Activated T-cell treated with anti-CD3 and anti-CD28 coated beads for 48 hours (primary cell): ENCODE measurements around the gene RALGPS1.
"Not testable (repeated sequence)": the region's sequence is repeated elsewhere in the genome, so short reads cannot be mapped to it uniquely, and the experiment has no call there.

Source experiments
- DNase-seq: peaks from one replicate; pipeline ENCODE4 v3.0.0-alpha.2; 2020; ENCODE audit warnings: low read depth

The RALGPS1 gene

GRCh38 chr9:127139071-127139731 is 224.6 kb downstream of the RALGPS1 start:
- DNase-seq, result no peak

- no peak for DNase-seq
Observed at GRCh38 chr9:127139775-127140174, 225.2 kb downstream of the RALGPS1 start.

GRCh38 chr9:127140181-127140580 is 225.6 kb downstream of the RALGPS1 start:
- no peak for DNase-seq

DNA sequence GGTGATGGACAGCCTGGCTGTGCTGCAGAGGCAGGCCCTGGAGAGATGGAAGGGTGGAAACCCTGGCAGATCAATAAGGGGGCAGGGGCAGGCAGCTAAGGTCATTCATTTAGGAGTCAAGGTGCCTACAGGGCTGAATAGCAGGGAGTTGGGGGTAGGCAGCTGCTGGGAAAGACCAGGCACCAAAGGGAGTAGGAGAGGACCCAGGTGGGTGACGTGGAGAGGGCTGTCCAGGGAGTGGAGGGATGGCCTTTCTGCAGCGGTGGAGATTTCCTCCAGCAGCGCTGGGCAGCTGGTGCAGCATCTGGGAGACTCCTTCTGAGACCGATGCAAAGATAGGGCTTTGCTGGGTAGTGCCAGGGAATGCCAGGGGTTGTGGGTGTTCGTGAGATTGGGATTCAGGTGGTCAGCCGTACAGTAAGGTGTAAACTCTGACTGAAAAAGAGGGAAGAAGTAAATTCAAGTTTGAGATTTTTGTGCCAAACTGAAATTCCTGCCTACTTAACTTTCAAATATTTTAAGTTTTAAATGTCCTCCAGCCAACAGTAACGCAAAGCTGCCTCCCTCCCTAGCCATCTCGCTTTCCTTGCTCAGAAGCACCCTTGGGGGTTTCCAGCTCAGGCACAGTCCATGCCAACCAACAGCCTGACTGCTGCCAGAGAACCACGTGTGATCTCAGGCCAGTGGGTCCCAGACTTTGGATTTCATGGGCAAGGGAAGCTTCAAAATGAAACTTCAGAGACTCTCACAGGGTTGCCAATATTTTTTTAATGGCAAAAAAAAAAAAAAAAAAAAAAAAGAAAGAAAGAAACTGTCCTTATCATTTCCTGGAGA is 226.5 kb downstream of the RALGPS1 start:
- no peak for DNase-seq

- DNase-seq, result no peak
Observed at GRCh38 chr9:127142291-127142690, 227.7 kb downstream of the RALGPS1 start.

DNA sequence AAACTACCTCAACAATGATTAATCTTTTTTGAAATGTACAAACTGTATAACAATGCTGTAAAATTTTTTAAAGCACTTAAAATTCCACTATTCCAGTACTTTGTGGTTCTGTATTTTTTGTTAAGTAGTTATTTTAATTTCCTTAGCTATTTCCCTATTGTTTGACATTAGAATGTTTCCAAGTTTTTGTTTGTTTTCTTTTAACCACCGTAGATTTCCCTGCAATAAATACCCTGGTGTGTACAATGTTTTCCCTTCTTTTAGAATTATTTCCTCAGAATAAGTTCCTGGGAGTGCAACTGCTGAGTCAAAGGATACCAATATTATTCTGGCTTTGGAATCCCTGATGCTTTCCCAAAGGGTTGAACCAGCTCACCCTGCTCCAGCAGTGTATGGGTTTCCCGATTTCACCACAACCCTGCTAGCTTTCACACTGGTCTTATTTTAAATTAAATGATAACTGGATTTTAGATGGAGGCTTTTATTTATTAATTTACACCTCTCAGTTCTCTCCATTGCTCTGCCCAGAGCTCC is 228.4 kb downstream of the RALGPS1 start:
- no peak for DNase-seq

DNA sequence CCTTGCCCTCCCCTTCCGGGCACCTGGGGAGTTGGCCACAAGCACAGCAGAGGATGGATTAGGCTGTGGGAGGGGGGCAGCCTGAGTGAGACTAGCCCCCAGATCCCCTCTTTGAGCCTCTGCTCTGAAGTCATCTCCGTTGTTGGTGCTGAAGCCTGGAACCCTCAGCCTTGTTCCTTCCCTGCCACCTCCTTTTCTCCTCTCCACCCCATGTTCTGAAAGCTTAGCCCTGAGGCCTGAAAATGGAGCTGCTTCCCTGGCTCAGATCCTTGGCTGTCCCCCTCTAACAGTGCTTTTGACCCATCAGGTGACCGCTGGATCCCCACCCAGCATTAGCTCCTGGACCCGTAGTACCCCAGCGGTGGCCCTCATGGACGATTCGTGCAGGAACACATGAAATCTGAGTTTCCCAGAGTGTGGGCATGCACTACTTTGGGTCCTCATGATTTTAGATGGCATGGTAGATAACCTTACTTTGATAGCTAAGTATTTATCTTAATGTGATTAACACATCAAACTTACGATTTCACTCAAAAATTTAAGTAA is 229.4 kb downstream of the RALGPS1 start:
- DNase-seq, result no peak

DNA sequence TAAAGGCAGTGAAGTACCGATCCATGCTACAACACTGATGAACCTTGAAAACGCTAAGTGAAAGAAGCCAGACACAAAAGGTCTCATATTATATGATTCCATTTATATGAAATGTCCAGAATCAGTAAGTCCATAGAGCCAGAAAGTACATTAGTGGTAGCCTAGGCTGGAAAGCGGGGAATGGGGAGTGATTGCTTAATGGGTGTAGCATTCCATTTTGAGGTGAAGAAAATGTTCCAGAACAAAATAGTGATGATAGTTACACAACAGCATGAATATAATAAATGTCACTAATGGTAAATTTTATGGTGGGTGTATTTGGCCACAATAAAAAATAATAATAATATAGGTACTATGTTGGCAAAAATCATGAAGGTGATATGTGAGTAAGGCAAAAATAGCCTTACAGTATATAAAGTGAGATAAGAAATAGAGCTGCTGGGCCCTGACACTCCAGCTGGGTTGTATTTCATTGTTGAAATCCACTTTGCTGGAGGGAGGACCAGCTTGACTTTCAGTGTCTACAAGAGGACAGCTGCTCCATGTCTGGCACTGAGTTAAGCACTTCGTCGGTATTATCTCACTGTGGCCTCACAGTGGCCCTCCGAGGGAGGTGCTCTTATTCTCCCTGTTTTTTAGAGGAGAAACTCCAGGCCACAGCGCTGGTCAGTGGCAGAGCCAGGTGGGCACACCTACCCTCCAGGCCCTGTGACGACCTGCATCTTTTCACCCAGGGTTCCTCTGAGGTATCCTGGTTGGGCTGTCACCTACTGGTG is 230.3 kb downstream of the RALGPS1 start:
- no peak for DNase-seq

DNA sequence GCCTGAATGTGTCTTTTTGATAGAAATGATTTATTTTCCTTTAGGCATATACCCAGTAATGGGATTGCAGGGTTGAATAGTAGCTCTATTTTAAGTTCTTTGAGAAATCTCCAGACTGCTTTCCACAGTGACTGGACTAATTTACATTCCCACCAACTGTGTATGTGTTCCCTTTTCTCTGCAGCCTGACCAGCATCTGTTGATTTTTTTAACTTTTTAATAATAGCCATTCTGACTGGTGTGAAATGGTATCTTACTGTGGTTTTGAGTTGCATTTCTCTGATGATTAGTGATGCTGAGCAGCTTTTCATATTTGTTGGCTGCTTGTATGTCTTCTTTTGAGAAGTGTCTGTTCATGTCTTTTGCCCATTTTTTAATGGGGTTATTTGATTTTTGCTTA is 232.3 kb downstream of the RALGPS1 start:
- not testable (repeated sequence) for DNase-seq

GRCh38 chr9:127147251-127147650 is 232.7 kb downstream of the RALGPS1 start:
- DNase-seq, result no peak

DNA sequence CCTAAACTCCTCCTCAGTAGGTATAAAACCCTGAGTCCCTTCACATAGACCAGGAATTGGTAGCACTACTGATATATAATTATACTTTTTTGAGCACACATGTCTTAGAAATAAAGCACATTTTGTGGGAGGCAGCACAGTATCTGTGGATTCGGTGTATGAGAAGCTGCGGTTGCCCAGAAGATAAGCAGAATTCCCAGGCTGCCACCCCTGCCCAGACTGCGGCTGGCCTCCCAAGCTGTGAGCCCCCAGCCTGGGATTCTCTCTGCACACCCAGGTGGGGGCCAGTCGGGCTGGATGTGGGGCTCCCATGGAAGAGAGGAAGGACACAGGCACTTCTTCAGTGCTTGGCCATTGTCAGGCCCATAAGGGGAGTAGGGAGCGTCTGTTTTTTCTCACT is 233.4 kb downstream of the RALGPS1 start:
- no peak for DNase-seq

- no peak for DNase-seq
Observed at GRCh38 chr9:127149010-127149409, 234.4 kb downstream of the RALGPS1 start.

GRCh38 chr9:127149463-127150390 is 235.1 kb downstream of the RALGPS1 start:
- DNase-seq, result no peak

GRCh38 chr9:127153501-127153900 is 238.9 kb downstream of the RALGPS1 start:
- DNase-seq, result no peak

DNA sequence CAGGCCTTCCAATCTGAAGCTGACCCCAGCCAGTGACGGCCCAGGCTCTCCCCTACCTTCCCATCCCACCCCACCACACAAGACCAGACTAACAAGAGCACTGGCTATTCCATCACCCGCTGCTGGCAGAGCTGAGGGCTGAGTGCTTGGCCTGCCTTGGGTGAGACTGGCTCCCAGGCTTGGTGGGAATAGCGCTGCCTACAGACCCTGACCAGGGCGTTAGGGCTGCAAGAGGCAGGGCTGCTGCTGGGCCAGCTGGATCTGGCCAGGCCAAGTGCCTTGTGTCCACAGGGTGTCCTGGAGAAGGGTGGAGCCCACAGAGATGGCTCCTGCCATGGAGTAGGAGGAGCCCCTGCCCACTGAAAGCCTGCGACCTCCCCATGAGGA is 239.4 kb downstream of the RALGPS1 start:
- no peak for DNase-seq

DNA sequence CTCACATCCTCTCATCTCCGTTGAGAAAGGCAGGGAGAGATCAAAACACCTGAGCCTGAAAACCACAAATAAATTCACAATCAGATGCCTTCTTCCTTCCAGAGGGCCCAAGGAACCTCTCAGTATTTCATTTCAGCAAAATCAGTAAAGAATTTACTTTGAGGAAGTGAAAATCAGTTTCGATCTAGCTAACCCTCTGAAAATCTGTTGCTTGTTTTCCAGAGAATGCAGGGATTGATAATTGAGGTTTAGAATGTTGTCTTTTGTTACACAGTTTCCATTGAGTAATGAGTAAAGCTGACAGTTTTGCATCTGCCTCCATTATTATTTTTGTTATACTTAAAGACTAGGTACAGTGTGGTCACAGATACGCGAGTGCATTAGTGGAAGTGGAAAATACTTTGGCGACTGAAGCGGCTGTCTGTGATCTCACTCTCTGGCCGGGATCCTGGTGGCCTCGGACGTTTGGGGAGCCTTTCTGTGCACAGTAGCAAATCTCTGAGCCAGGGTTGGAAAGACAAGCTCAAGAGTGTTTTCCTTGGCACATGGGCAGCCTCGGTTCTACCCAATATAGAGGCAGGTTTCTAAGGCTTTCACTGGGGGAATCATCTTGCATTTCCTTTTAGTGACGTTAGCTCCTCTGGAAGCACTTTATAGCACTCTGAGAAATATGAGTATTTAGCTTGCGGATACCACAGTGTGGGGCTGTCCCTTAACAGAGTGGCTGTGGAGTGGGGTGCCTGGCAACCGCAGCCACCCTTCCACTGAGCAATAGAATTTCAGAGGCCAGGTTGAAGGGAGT is 240.0 kb downstream of the RALGPS1 start:
- no peak for DNase-seq

DNA sequence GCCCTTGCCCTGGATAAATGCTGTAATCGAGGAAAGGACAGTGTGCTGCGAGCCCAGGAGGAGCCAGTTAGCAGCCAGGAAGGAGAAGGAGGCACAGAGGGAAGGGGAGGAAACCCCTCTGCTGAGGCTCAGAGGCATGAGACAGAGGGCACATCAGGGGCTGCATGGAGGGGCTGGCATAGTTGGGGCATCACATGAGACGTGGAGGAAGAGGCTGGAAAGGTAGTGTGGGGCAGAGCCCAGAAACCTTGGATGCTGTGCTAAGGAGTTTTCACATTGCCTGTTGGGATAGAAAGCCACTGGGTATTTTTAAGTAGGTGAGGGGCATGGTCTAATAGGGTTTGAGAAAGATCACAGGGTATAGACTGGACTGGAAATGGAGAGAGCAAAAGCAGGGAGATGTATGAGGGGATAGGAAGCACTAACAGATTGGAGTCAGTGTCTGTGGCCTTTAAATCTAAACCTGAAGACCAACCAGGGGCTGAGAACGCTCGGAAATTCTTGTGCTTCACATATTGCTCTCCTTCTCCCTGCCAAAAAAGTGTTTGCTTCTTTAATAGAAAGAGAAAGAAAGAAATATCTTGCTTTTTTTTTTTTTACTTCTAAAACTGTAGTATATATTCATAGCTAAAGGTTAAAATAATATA is 240.9 kb downstream of the RALGPS1 start:
- DNase-seq, result no peak

- DNase-seq, result no peak
Observed at GRCh38 chr9:127158786-127159324, 244.3 kb downstream of the RALGPS1 start.

DNA sequence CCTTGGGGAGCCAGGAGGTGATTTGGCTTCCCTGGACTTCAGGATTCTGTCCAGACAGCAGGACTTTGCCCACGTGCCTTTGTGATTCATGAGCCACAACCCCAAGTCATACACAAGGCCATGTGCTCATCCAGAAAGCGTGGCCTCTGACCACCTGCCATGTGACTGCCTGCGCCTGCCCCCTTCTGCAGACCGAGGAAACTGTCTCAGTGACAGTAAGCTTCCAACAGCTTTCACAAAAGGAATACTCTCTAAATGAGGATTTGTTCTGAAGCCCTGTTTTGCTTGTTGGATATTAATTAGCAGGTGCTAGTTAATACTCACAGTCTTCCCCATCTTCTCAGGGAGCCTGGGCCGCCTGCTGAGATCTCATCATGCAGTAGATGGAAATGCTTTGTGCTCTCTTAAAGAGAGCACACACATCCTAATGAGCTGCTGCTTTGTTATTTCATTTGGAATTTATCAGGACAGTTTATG is 244.8 kb downstream of the RALGPS1 start:
- no peak for DNase-seq
